Erythroblast (primary cell): ENCODE data around the gene KLK1.
"Not testable (repeated sequence)": the region's sequence is repeated elsewhere in the genome, so short reads cannot be mapped to it uniquely, and the experiment has no call there.

Source experiments
- GATA1 ChIP-seq: IDR thresholded peaks from 2 replicates; pipeline ENCODE4 v1.6.1; 2011; ENCODE audit warnings: low read depth, mild to moderate bottlenecking, control low read depth, low read length, moderate library complexity
- POLR2A ChIP-seq: IDR thresholded peaks from 2 replicates; pipeline ENCODE4 v1.6.1; 2011; ENCODE audit warnings: mild to moderate bottlenecking, low read length

DNA sequence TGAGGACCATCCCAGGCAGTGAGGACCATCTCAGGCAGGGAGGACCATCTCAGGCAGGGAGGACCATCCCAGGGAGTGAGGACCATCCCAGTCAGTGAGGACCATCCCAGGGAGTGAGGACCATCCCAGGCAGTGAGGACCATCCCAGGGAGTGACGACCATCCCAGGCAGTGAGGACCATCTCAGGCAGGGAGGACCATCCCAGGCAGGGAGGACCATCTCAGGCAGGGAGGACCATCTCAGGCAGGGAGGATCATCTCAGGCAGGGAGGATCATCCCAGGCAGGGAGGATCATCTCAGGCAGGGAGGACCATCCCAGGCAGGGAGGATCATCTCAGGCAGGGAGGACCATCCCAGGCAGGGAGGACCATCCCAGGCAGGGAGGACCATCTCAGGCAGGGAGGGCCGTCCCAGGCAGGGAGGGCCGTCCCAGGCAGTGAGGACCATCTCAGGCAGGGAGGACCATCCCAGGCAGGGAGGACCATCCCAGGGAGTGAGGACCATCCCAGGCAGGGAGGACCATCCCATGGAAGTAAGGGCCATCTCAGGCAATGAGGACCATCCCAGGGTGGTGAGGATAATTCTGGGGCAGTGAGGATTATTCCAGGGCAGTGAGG, 11.9 kb downstream of the KLK1 start:
- not testable (repeated sequence) for TF ChIP-seq POLR2A, GATA1
